Measurements from ENCODE around the gene RILPL2.
"Not testable (repeated sequence)": the region's sequence is repeated elsewhere in the genome, so short reads cannot be mapped to it uniquely, and the experiment has no call there.

RILPL2 gene

GRCh38 chr12:123387508-123388176 lies 48.8 kb downstream of the RILPL2 start:
- peaks cover 16% of the 10 kb centered on the region for H3K36me3 Mint-ChIP-seq (ENCODE audit: low read depth)
- no peaks in the 10 kb centered on the region for H3K27me3 Mint-ChIP-seq
- H3K4me3 Mint-ChIP-seq, result peak overlapping the region; percentile 81
- H3K27ac Mint-ChIP-seq, result peak overlapping the region; percentile 77
- no peak for DNase-seq
- H3K9me3 Mint-ChIP-seq, result no peaks in the 10 kb centered on the region
- ATAC-seq, result no peak
- peaks cover 38% of the 10 kb centered on the region for H3K4me1 Mint-ChIP-seq

- ATAC-seq, result not testable (repeated sequence)
These were observed 50.9 kb downstream of the RILPL2 start for GRCh38 chr12:123385536-123385935.

GRCh38 chr12:123384994-123385376 lies 51.5 kb downstream of the RILPL2 start:
- Mint-ChIP-seq H3K36me3 (ENCODE audit: low read depth) (no peaks in the 10 kb centered on the region), H3K4me3 (peak overlapping the region; percentile 90), H3K9me3 (no peaks in the 10 kb centered on the region), H3K4me1 (peaks cover 23% of the 10 kb centered on the region), H3K27me3 (no peaks in the 10 kb centered on the region), H3K27ac (no peak overlapping the region)
- no peak for DNase-seq
- no peak for ATAC-seq

More at GRCh38 chr12:123385536-123385935, 50.9 kb downstream of the RILPL2 start:
- H3K4me3 Mint-ChIP-seq; DNase-seq; H3K27me3 Mint-ChIP-seq; H3K36me3 Mint-ChIP-seq (ENCODE audit: low read depth); H3K27ac Mint-ChIP-seq; H3K9me3 Mint-ChIP-seq: not testable (repeated sequence)
- H3K4me1 Mint-ChIP-seq, result peaks cover 28% of the 10 kb centered on the region

- H3K27me3 Mint-ChIP-seq, result no peaks in the 10 kb centered on the region
- DNase-seq (peak; percentile 42), ATAC-seq (no peak)
These were observed 52.0 kb downstream of the RILPL2 start for GRCh38 chr12:123384318-123384993.

GRCh38 chr12:123382684-123383083 lies 53.8 kb downstream of the RILPL2 start:
- peaks cover 13% of the 10 kb centered on the region for H3K4me1 Mint-ChIP-seq
- H3K36me3 Mint-ChIP-seq (ENCODE audit: low read depth), result no peaks in the 10 kb centered on the region
- ATAC-seq (no peak), DNase-seq (no peak)
- H3K27me3 Mint-ChIP-seq, result no peaks in the 10 kb centered on the region
- H3K4me3 Mint-ChIP-seq, result peak overlapping the region; percentile 64
- H3K27ac Mint-ChIP-seq, result no peak overlapping the region
- no peaks in the 10 kb centered on the region for H3K9me3 Mint-ChIP-seq

More at GRCh38 chr12:123384318-123384993, 52.0 kb downstream of the RILPL2 start:
- H3K4me3 Mint-ChIP-seq, result peak overlapping the region; percentile 90
- H3K36me3 Mint-ChIP-seq (ENCODE audit: low read depth), result no peaks in the 10 kb centered on the region
- peaks cover 21% of the 10 kb centered on the region for H3K4me1 Mint-ChIP-seq
- H3K27ac Mint-ChIP-seq, result no peak overlapping the region
- no peaks in the 10 kb centered on the region for H3K9me3 Mint-ChIP-seq

GRCh38 chr12:123379391-123379790 lies 57.1 kb downstream of the RILPL2 start:
- Mint-ChIP-seq H3K36me3 (ENCODE audit: low read depth) (no peaks in the 10 kb centered on the region), H3K27me3 (no peaks in the 10 kb centered on the region), H3K27ac (no peak overlapping the region), H3K4me1 (peaks cover 4% of the 10 kb centered on the region), H3K4me3 (no peak overlapping the region), H3K9me3 (no peaks in the 10 kb centered on the region)
- ATAC-seq, result no peak
- DNase-seq, result no peak

GRCh38 chr12:123372415-123372814 lies 64.1 kb downstream of the RILPL2 start:
- H3K4me1 Mint-ChIP-seq; ATAC-seq; DNase-seq; H3K9me3 Mint-ChIP-seq; H3K36me3 Mint-ChIP-seq (ENCODE audit: low read depth); H3K4me3 Mint-ChIP-seq; H3K27ac Mint-ChIP-seq; H3K27me3 Mint-ChIP-seq: not testable (repeated sequence)

GRCh38 chr12:123371667-123372368 lies 64.7 kb downstream of the RILPL2 start:
- H3K27ac Mint-ChIP-seq; DNase-seq; H3K4me3 Mint-ChIP-seq; H3K9me3 Mint-ChIP-seq; H3K27me3 Mint-ChIP-seq; ATAC-seq; H3K36me3 Mint-ChIP-seq (ENCODE audit: low read depth); H3K4me1 Mint-ChIP-seq: not testable (repeated sequence)

- Mint-ChIP-seq H3K9me3 (no peaks in the 10 kb centered on the region), H3K27me3 (no peaks in the 10 kb centered on the region), H3K27ac (no peak overlapping the region), H3K4me1 (peaks cover 7% of the 10 kb centered on the region), H3K36me3 (ENCODE audit: low read depth) (peaks cover 3% of the 10 kb centered on the region), H3K4me3 (no peak overlapping the region)
- ATAC-seq (no peak), DNase-seq (no peak)
These were observed 67.3 kb downstream of the RILPL2 start for GRCh38 chr12:123369229-123369628.

- H3K27ac Mint-ChIP-seq; H3K27me3 Mint-ChIP-seq; H3K9me3 Mint-ChIP-seq; ATAC-seq; DNase-seq; H3K36me3 Mint-ChIP-seq (ENCODE audit: low read depth); H3K4me3 Mint-ChIP-seq: not testable (repeated sequence)
- peaks cover 11% of the 10 kb centered on the region for H3K4me1 Mint-ChIP-seq
These were observed 68.1 kb downstream of the RILPL2 start for GRCh38 chr12:123368431-123368830.

GRCh38 chr12:123367511-123367910 lies 69.0 kb downstream of the RILPL2 start:
- Mint-ChIP-seq H3K27me3 (no peaks in the 10 kb centered on the region), H3K4me1 (peaks cover 19% of the 10 kb centered on the region), H3K27ac (no peak overlapping the region), H3K9me3 (no peaks in the 10 kb centered on the region), H3K36me3 (ENCODE audit: low read depth) (peaks cover 3% of the 10 kb centered on the region), H3K4me3 (no peak overlapping the region)
- no peak for DNase-seq
- no peak for ATAC-seq
